ENCODE measurements around the gene NELL1. TPM values are rescaled to one million over a fixed set of nuclear protein-coding genes. Genes with fewer than 3 reads are reported as not detected.

NELL1 gene
- polyA plus RNA-seq, 2 of the 4 experiments (the other 2 are of a cell fraction), result not detected

- H3K4me1 ChIP-seq, result peaks cover 8% of the 10 kb centered on the region; the same call in 2 of the 3 replicates
- no peak for DNase-seq (ENCODE audit: low read depth in 1 of 2, low spot score in 1 of 2)
- POLR2A ChIA-PET, result no interaction called here
- no peak for FAIRE-seq
- H3K9me3 ChIP-seq, result no peaks in the 10 kb centered on the region; the same call in 2 of the 3 replicates
- ATAC-seq, result no peak
- 25% methylated on average over 10 of the region's 10 CpGs for WGBS (ENCODE audit: missing lambda C conversion rate)
- no peak overlapping the region for H3K4me3 ChIP-seq
- TF ChIP-seq MAFK (IDR thresholded peaks at IDR 0.05; ENCODE audit: partially characterized antibody) (no peak), TP53 (CRISPR knock-in tag; IDR thresholded peaks at IDR 0.05) (no peak), HOXB5 (CRISPR knock-in tag; IDR thresholded peaks at IDR 0.05) (no peak), ESRRA (IDR thresholded peaks at IDR 0.05; ENCODE audit: borderline replicate concordance, low read length) (no peak), HEYL (CRISPR knock-in tag; IDR thresholded peaks at IDR 0.05) (no peak), RARB (CRISPR knock-in tag; IDR thresholded peaks at IDR 0.05) (no peak), JUNB (IDR thresholded peaks at IDR 0.05) (no peak), RNF2 (IDR thresholded peaks at IDR 0.05; ENCODE audit: borderline replicate concordance, low read depth) (no peak), CHD2 (IDR thresholded peaks at IDR 0.05; ENCODE audit: low read length, partially characterized antibody) (no peak), CBX8 (IDR thresholded peaks at IDR 0.05) (no peak), USF2 (IDR thresholded peaks at IDR 0.05) (no peak)
- CTCF ChIA-PET, result no interaction called here
- H3K27ac ChIP-seq, result no peak overlapping the region
- H3K4me2 ChIP-seq, result no peak overlapping the region
These were observed 1.1 kb upstream of the NELL1 start for GRCh38 chr11:20668131-20668809.

GRCh38 chr11:20669820-20670684 lies 666 bp downstream of the NELL1 start:
- Histone ChIP-seq H3K27ac (no peak overlapping the region), H3K4me2 (peak overlapping the region; percentile 94), H3K4me3 (peak overlapping the region; percentile 43), H3K4me1 (peaks cover 8% of the 10 kb centered on the region; the same call in 2 of the 3 replicates), H3K9me3 (no peaks in the 10 kb centered on the region; the same call in 2 of the 3 replicates)
- FAIRE-seq (no peak), DNase-seq (ENCODE audit: low read depth in 1 of 2, low spot score in 1 of 2) (no peak), ATAC-seq (peak; percentile 22 to 50; a peak in 3 of 6 replicates)
- no peak for TF ChIP-seq KDM5A (IDR thresholded peaks at IDR 0.05)
- no peak for TF ChIP-seq ATOH8 (CRISPR knock-in tag; IDR thresholded peaks at IDR 0.05; ENCODE audit: low read depth)
- TF ChIP-seq RARB (CRISPR knock-in tag; IDR thresholded peaks at IDR 0.05), result no peak
- no peak for TF ChIP-seq MAX (IDR thresholded peaks at IDR 0.05)
- TF ChIP-seq RCOR1 (IDR thresholded peaks at IDR 0.05; ENCODE audit: low read depth, low read length), result no peak
- TF ChIP-seq RAD21 (conservative IDR thresholded peaks at IDR 0.05 in 1 of 2, IDR thresholded peaks at IDR 0.05 in 1 of 2), result no peak
- no peak for TF ChIP-seq ZC3H11A (IDR thresholded peaks at IDR 0.05)
- TF ChIP-seq CEBPB (IDR thresholded peaks at IDR 0.05), result no peak
- no peak for TF ChIP-seq CBX2 (IDR thresholded peaks at IDR 0.05; ENCODE audit: borderline replicate concordance, low read depth)
- CTCF ChIA-PET, result interaction anchor here (1.2 kb wide), 1 partner anchor 60 kb away, joined by 3 read pairs; no protein-coding TSS in a partner anchor
- POLR2A ChIA-PET, result no interaction called here
- WGBS (ENCODE audit: missing lambda C conversion rate), result 19% methylated on average over 41 of the region's 60 CpGs

GRCh38 chr11:20670932-20671403 lies 1.6 kb downstream of the NELL1 start:
- no peak for FAIRE-seq
- no peak overlapping the region for H3K4me2 ChIP-seq
- H3K4me1 ChIP-seq, result peaks cover 8% of the 10 kb centered on the region; the same call in 2 of the 3 replicates
- H3K27ac ChIP-seq, result no peak overlapping the region
- H3K9me3 ChIP-seq, result no peaks in the 10 kb centered on the region; the same call in 2 of the 3 replicates
- ChIA-PET POLR2A (no interaction called here), CTCF (interaction anchor here (1.3 to 3.3 kb wide), 5 partner anchors 9 to 70 kb away, joined by 3 to 21 read pairs (median 4); no protein-coding TSS in a partner anchor)
- no peak for DNase-seq (ENCODE audit: low read depth in 1 of 2, low spot score in 1 of 2)
- no peak for ATAC-seq
- WGBS (ENCODE audit: missing lambda C conversion rate), result 50% methylated on average over 21 of the region's 21 CpGs
- H3K4me3 ChIP-seq, result no peak overlapping the region
- TF ChIP-seq FOSB (CRISPR knock-in tag; IDR thresholded peaks at IDR 0.05), result no peak
- TF ChIP-seq NPAS2 (CRISPR knock-in tag; IDR thresholded peaks at IDR 0.05; ENCODE audit: borderline replicate concordance), result no peak
- no peak for TF ChIP-seq JUN (IDR thresholded peaks at IDR 0.05)
- TF ChIP-seq HEYL (CRISPR knock-in tag; IDR thresholded peaks at IDR 0.05), result no peak
- no peak for TF ChIP-seq RCOR1 (IDR thresholded peaks at IDR 0.05; ENCODE audit: low read depth, low read length)
- no peak for TF ChIP-seq NFE2L2 (conservative IDR thresholded peaks at IDR 0.05; ENCODE audit: low read length)
- TF ChIP-seq REST (IDR thresholded peaks at IDR 0.05), result no peak
- no peak for TF ChIP-seq CTCF (IDR thresholded peaks at IDR 0.05)

Measured in A549 (cell line).